ENCODE data around the gene AP4M1. TPM values are rescaled to one million over a fixed set of nuclear protein-coding genes. Genes with fewer than 3 reads are reported as not detected.

Gene AP4M1
- total RNA-seq, 1 experiment from 2014 or later = 17.9 TPM

- TF ChIP-seq EZH2 (IDR thresholded peaks at IDR 0.05; ENCODE audit: low read length, unreplicated experiment) (no peak), EZH2phosphoT487 (IDR thresholded peaks at IDR 0.05; ENCODE audit: borderline replicate concordance, low read length) (no peak), CTCF (conservative IDR thresholded peaks at IDR 0.05; ENCODE audit: low read depth, low read length) (no peak)
- peak within 1 kb of the TSS; percentile 88 for H3K4me3 ChIP-seq (ENCODE audit: low read length)
- no peaks in the 10 kb centered on the region for H3K27me3 ChIP-seq (ENCODE audit: low read length)
- POLR2A ChIA-PET (ENCODE audit: unreplicated experiment) = no interaction called here
- BruUV-seq (replicated peaks) = TSS peak; percentile 65
- H3K36me3 ChIP-seq (ENCODE audit: low read depth, low read length) = peaks cover 26% of the 10 kb centered on the region
- ATAC-seq (peak; percentile 60), DNase-seq (peak; percentile 63)
- H3K79me2 ChIP-seq (ENCODE audit: low read length) = peaks cover 22% of the 10 kb centered on the region
- H4K20me1 ChIP-seq (ENCODE audit: low read length) = peaks cover 4% of the 10 kb centered on the region; the same call in 1 of the 2 replicates
- CTCF ChIA-PET = no interaction called here
- H3K27ac ChIP-seq (ENCODE audit: low read length) = peak within 1 kb of the TSS; percentile 59
- H3K4me1 ChIP-seq (ENCODE audit: insufficient read depth, low read length) = peaks cover 29% of the 10 kb centered on the region
- H2AFZ ChIP-seq (ENCODE audit: low read length) = peak within 1 kb of the TSS; percentile 95
- peak within 1 kb of the TSS; percentile 94 for H3K9ac ChIP-seq (ENCODE audit: low read length)
- H3F3A ChIP-seq (ENCODE audit: low read length, unreplicated experiment) = no peaks in the 10 kb centered on the region
- no peaks in the 10 kb centered on the region for H3K9me2 ChIP-seq (replicated peaks; ENCODE audit: low read length)
- intact Hi-C loops (cut with micrococcal nuclease) = loop anchor here (1.0 kb wide), 1 partner anchor 11 kb away; no protein-coding TSS in a partner anchor
- no peaks in the 10 kb centered on the region for H3K9me3 ChIP-seq (ENCODE audit: low read length)
- peak within 1 kb of the TSS; percentile 86 for H3K4me2 ChIP-seq (ENCODE audit: low read length)
Observed at GRCh38 chr7:100088621-100089457, 12.6 kb upstream of the AP4M1 start, which contains the start of gene COPS6. Gene COPS6, plus strand, starts transcription at chr7:100088969. Its CDS starts 22 bp downstream, at chr7:100088991.

- no TSS peak for BruUV-seq (replicated peaks)
- POLR2A ChIA-PET (ENCODE audit: unreplicated experiment) = no interaction called here
- peaks cover 34% of the 10 kb centered on the region for H3K36me3 ChIP-seq (ENCODE audit: low read depth, low read length)
Observed at GRCh38 chr7:100089458-100090196, 11.8 kb upstream of the AP4M1 start.

More at GRCh38 chr7:100089458-100090196, 11.8 kb upstream of the AP4M1 start:
- Histone ChIP-seq H3K27ac (ENCODE audit: low read length) (peak overlapping the region; percentile 59), H3F3A (ENCODE audit: low read length, unreplicated experiment) (no peaks in the 10 kb centered on the region), H3K27me3 (ENCODE audit: low read length) (no peaks in the 10 kb centered on the region), H3K9me3 (ENCODE audit: low read length) (no peaks in the 10 kb centered on the region), H3K4me1 (ENCODE audit: insufficient read depth, low read length) (peaks cover 29% of the 10 kb centered on the region), H2AFZ (ENCODE audit: low read length) (peak overlapping the region; percentile 95), H3K79me2 (ENCODE audit: low read length) (peaks cover 25% of the 10 kb centered on the region), H4K20me1 (ENCODE audit: low read length) (peaks cover 4% of the 10 kb centered on the region; the same call in 1 of the 2 replicates), H3K9ac (ENCODE audit: low read length) (peak overlapping the region; percentile 94), H3K9me2 (replicated peaks; ENCODE audit: low read length) (no peaks in the 10 kb centered on the region), H3K4me3 (ENCODE audit: low read length) (peak overlapping the region; percentile 88), H3K4me2 (ENCODE audit: low read length) (peak overlapping the region; percentile 86)
- CTCF ChIA-PET = no interaction called here
- ATAC-seq (no peak), DNase-seq (no peak)
- intact Hi-C loops (cut with micrococcal nuclease) = loop anchor here (1.0 kb wide), 1 partner anchor 11 kb away; no protein-coding TSS in a partner anchor
- TF ChIP-seq CTCF (conservative IDR thresholded peaks at IDR 0.05; ENCODE audit: low read depth, low read length) (no peak), EZH2phosphoT487 (IDR thresholded peaks at IDR 0.05; ENCODE audit: borderline replicate concordance, low read length) (no peak), EZH2 (IDR thresholded peaks at IDR 0.05; ENCODE audit: low read length, unreplicated experiment) (no peak)

All from PC-3 (cell line).